Bronchial epithelial cell (primary cell): ENCODE results near the gene ABCB7. TPM values are rescaled to one million over a fixed set of nuclear protein-coding genes. Genes with fewer than 3 reads are reported as not detected.
"Not testable (repeated sequence)": the region's sequence is repeated elsewhere in the genome, so short reads cannot be mapped to it uniquely, and the experiment has no call there.

Source experiments
- DNase-seq: peaks from one replicate; pipeline ENCODE4 v3.0.0-alpha.2; 2010; ENCODE audit warnings: low read depth
- FAIRE-seq: peaks from 2 replicates; lab custom pipeline; 2011; peaks lifted over from hg19 to GRCh38; lab: Jason Lieb, UNC
- H3K27me3 ChIP-seq: 2 replicates; pipeline ENCODE4 v1.5.1; 2011; ENCODE audit warnings: low read length; ENCODE audit not compliant: control insufficient read depth, insufficient read depth
- H3K36me3 ChIP-seq: 2 replicates; pipeline ENCODE4 v1.5.1; 2011; ENCODE audit warnings: low read length; ENCODE audit not compliant: control insufficient read depth, insufficient read depth
- H3K4me3 ChIP-seq: 2 replicates; pipeline ENCODE4 v1.5.1; 2011; ENCODE audit warnings: mild to moderate bottlenecking, low read depth, low read length, control low read depth
- total RNA-seq: library from RNA; depleted of rRNA; stranded (reverse); fragments of >200 nt; gene quantifications from 2 replicates; pipeline ENCODE4 v1.2.1, GENCODE V29; 2014
- TF ChIP-seq, protein P1 (sequence below): IDR thresholded peaks from 2 replicates; pipeline ENCODE4 v1.5.1; 2011; ENCODE audit warnings: mild to moderate bottlenecking, moderate library complexity, low read length, control low read depth, inconsistent platforms; ENCODE audit not compliant: insufficient read depth, severe bottlenecking

ABCB7 gene
- total RNA-seq, 1 donor from 2014 or later, result 17.4 TPM

DNA sequence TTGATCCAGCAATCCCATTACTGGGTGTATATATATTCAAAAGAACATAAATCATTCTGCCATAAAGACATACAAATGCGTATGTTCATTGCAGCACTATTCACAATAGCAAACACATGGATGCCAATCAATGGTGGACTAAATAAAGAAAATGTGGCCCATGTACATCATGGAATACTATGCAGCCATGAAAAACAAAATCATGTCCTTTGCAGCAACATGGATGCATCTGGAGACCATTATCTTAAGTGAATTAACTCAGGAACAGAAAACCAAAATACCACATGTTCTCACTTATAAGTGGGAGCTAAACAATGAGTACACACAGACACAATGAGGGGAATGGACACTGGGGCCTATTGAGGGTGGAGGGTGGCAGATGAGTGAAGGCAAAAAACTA lies 81.6 kb downstream of the ABCB7 start:
- H3K4me3 ChIP-seq, result no peak overlapping the region
- FAIRE-seq (no peak), DNase-seq (no peak)
- H3K36me3 ChIP-seq, result no peaks in the 10 kb centered on the region
- H3K27me3 ChIP-seq, result no peaks in the 10 kb centered on the region
- TF ChIP-seq, protein P1, sequence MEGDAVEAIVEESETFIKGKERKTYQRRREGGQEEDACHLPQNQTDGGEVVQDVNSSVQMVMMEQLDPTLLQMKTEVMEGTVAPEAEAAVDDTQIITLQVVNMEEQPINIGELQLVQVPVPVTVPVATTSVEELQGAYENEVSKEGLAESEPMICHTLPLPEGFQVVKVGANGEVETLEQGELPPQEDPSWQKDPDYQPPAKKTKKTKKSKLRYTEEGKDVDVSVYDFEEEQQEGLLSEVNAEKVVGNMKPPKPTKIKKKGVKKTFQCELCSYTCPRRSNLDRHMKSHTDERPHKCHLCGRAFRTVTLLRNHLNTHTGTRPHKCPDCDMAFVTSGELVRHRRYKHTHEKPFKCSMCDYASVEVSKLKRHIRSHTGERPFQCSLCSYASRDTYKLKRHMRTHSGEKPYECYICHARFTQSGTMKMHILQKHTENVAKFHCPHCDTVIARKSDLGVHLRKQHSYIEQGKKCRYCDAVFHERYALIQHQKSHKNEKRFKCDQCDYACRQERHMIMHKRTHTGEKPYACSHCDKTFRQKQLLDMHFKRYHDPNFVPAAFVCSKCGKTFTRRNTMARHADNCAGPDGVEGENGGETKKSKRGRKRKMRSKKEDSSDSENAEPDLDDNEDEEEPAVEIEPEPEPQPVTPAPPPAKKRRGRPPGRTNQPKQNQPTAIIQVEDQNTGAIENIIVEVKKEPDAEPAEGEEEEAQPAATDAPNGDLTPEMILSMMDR, result no peak

- H3K27me3 ChIP-seq, result no peaks in the 10 kb centered on the region
- FAIRE-seq, result no peak
- DNase-seq, result no peak
- H3K36me3 ChIP-seq, result no peaks in the 10 kb centered on the region
- H3K4me3 ChIP-seq, result no peak overlapping the region
- TF ChIP-seq, protein P1, result no peak
Measured at GRCh38 chrX:75071334-75071733, 84.7 kb downstream of the ABCB7 start.

DNA sequence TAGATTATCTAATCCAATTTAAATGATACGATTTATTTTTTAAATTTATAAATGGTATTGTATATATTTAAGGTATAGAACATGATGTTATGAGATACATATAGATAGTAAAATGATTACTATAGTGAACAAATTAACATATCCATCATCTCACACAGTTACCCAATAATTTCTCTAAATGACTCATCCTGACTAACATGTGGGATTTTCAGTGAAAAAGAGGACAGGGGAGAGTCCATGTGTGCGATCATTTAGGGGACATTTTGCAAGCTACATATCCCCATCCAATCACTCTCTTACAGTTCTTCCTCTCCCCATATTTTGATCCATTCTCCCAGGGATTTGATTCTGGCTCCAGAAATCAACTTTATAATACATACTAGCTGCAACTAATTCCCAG lies 88.2 kb downstream of the ABCB7 start:
- TF ChIP-seq, protein P1, result no peak
- DNase-seq (peak; percentile 46), FAIRE-seq (no peak)
- Histone ChIP-seq H3K27me3 (no peaks in the 10 kb centered on the region), H3K36me3 (no peaks in the 10 kb centered on the region), H3K4me3 (no peak overlapping the region)

DNA sequence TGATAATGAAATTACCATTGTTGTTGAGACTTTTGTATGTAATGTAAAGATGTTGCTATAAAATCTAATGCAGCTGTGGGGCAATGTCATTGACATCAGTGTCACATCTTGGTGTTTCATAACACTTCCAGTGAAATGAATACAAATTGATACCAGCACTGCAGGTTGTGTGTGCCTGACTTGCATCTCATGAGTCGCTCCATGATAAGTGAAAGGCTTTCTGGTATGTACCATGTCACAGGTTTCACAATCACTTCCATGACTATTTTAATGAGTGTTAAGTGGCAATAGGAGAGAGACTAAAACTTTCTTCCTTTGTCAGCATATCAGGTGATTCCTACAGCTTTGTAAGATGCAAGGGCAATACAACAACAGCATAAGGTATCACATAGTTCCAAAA lies 94.4 kb downstream of the ABCB7 start:
- H3K4me3 ChIP-seq, result no peak overlapping the region
- no peak for FAIRE-seq
- TF ChIP-seq, protein P1, result no peak
- peak; percentile 44 for DNase-seq
- H3K27me3 ChIP-seq, result no peaks in the 10 kb centered on the region
- no peaks in the 10 kb centered on the region for H3K36me3 ChIP-seq

DNA sequence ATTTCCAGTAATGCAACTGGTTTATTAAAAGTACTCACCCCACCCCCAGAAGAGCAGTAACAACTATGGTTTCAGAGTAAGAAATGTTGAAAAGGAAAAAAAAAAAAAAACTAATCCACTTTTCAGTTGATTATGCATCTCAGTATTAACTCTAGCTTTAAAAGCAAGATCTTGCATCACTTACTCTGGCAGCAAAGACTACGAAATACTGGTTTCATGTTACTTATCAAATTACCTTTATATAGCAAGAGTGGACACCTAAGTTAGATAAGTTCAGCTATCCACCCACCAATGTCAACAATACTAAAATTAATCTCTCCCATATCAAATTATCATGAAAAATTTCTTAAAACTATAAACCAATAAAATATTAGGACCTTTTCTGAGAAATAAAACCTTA lies 105.0 kb downstream of the ABCB7 start:
- Histone ChIP-seq H3K4me3 (no peak overlapping the region), H3K27me3 (no peaks in the 10 kb centered on the region), H3K36me3 (no peaks in the 10 kb centered on the region)
- peak; percentile 4 for DNase-seq
- TF ChIP-seq, protein P1, result no peak
- FAIRE-seq, result no peak

DNA sequence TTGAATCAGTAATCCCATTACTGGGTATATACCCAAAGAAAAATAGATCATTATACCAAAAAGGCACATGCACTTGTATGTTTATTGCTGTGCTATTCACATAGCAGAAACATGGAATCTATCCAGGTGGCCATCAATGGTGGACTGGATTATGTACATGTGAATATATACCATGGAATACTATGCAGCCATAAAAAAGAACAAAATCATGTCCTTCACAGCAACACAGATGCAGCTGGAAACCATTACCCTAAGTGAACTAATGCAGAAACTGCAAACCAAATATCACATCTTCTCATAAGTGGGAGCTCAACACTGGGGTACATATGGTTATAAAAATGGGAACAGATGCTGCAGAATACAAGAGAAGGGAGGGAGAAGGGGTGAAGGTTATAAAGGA lies 110.7 kb downstream of the ABCB7 start:
- H3K27me3 ChIP-seq, result no peaks in the 10 kb centered on the region
- TF ChIP-seq, protein P1, result no peak
- no peak for FAIRE-seq
- H3K4me3 ChIP-seq, result no peak overlapping the region
- DNase-seq, result no peak
- no peaks in the 10 kb centered on the region for H3K36me3 ChIP-seq

GRCh38 chrX:75044142-75044541 lies 111.9 kb downstream of the ABCB7 start:
- not testable (repeated sequence) for DNase-seq, H3K36me3 ChIP-seq, FAIRE-seq, H3K4me3 ChIP-seq, H3K27me3 ChIP-seq
